H54 (cell line): ENCODE results near the gene GUCY1A2.

ENCODE experiments used
- DNase-seq: peaks from one replicate; pipeline ENCODE4 v3.0.0; 2011; ENCODE audit warnings: low spot score, mixed read lengths; ENCODE audit not compliant: insufficient read length
- FAIRE-seq: peaks from 3 replicates; lab custom pipeline; 2011; peaks lifted over from hg19 to GRCh38; lab: Jason Lieb, UNC
- POLR2A ChIP-seq: IDR thresholded peaks from 2 replicates; pipeline ENCODE4 v1.6.1; 2011; ENCODE audit warnings: low read depth, mild to moderate bottlenecking, low read length

Gene GUCY1A2

DNA sequence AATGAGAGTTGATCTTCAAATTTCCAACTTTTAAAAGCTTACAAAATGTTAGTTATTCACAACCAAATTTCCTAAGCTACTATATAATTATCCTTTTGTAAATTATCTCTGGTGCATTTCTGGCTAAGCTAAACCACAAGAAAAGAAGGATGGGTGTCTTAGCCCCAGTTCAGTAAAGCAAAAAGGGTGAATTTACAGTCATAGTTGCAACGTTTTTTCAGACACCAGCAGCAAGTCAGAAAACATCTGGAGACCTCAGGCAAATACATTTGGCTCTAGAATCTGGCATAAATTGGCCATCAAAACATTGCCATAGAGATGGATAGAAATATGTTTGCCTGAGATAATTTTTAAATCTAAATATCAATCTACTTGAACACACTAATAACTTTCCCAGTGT, 257.0 kb downstream of the GUCY1A2 start:
- no peak for TF ChIP-seq POLR2A
- no peak for FAIRE-seq

DNA sequence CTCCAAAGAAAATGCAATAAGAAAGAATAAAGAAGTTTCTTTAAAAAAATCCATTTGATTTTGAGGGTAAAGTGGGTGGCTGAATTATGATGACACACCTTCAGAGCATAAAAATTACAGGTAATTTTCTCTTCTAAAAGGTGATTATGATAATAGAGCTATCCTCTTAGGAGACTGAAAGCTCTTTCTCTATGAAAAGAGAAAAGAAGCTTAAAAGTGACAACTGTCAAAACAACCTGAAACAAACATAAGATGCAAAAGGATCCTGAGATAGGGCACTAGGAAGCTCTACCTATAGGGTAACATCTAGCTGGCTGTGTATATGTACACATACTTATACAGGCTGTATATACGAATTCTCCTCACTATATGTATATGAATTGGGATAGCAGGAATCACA, 270.2 kb downstream of the GUCY1A2 start:
- FAIRE-seq (no peak), DNase-seq (no peak)
- no peak for TF ChIP-seq POLR2A

More for the DNA sequence above, 257.0 kb downstream of the GUCY1A2 start:
- no peak for DNase-seq

DNA sequence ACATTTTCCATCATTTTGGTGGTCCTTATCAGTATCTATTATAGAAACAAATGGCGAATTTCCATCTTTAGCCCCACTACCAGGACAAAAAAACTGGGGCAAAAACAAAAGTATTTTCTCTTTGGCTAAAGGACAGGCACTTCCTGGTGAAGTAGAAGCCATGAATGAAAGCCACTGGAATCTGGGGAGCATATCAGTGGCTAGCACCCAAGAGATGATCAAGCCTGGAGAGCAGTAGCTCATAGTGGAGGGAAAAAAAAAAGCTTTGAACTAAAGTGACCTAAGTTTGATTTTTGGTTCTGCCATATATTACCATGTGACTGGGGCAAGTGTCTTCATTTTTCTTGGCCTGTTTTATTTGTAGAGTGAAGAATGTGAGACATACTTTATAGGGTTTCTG, 272.3 kb downstream of the GUCY1A2 start:
- DNase-seq (no peak), FAIRE-seq (no peak)
- no peak for TF ChIP-seq POLR2A

DNA sequence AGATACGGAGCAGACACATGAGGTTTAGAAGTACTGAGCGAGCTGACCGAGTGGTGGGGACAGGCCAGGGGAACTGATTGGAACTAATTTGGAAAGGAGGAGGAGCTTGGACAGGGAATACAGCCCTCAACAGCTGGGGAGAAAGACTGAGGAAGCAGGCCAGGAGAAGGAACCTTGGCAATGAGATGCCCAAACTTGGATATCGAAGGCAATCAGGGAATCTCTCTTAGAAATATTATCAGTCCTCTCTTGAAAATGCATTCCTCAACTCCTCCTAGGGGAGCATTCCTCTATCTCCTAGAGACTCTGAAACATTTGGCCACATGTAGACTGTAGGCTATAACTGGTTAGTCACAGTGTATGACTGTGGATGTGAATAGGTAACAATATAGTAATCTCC, 284.6 kb downstream of the GUCY1A2 start:
- FAIRE-seq (no peak), DNase-seq (no peak)
- no peak for TF ChIP-seq POLR2A

DNA sequence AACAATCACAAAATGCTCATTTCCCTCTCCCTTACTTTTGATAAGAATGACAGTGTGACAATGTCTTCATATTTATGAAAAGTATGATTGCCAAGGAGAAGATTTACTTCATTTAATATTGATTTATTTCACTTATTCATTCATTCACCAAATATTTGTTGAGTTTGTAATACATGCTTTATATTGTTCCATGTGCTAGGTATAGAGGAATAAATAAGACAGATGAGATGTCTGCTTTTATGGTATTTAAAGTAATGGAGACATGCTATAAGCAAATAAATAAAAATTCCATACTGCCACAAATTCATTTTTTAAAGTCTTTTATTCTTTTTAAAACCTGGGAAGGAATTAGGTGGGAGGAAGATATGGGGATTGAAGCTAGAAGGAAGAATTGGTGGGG, 289.4 kb downstream of the GUCY1A2 start:
- TF ChIP-seq POLR2A: no peak
- no peak for FAIRE-seq

DNA sequence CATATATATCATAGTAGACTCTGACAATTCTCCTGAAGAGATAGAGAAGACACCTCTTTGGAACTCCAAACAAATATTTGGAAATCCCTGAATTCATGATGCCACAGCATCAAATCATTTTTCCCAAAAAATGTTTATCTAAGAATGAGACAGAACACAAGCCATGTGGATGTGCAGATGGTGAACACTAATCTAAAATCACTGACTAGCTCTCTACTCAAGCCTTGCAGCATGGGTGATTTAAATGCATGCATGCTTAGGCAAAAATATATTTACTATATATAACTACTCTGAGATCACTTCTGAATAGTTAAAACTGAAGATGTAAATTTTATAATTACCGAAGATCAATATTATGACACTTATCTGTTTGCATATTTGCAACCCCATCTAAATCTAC, 289.9 kb downstream of the GUCY1A2 start:
- FAIRE-seq: no peak
- no peak for DNase-seq
- no peak for TF ChIP-seq POLR2A

More for the DNA sequence above, 289.4 kb downstream of the GUCY1A2 start:
- DNase-seq: no peak

DNA sequence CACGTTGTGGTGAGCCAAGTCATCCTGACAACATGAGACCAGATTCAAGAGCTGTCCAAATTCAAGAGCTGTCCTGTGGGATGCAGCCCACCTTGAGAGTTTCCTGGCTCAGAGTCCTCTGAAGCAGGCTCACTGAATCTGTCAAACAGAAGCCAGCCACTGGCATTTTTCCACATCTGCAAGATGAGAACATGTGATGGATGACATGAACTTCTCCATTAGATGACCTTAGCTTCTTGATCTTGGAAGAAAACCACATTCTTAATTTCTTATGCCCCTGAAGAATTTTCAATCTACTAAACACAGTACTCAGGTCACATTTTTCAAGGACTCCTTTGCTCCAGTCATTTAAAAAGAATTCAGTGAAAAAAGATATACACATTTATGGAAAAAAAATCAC, 291.0 kb downstream of the GUCY1A2 start:
- TF ChIP-seq POLR2A: no peak
- DNase-seq: no peak
- no peak for FAIRE-seq

DNA sequence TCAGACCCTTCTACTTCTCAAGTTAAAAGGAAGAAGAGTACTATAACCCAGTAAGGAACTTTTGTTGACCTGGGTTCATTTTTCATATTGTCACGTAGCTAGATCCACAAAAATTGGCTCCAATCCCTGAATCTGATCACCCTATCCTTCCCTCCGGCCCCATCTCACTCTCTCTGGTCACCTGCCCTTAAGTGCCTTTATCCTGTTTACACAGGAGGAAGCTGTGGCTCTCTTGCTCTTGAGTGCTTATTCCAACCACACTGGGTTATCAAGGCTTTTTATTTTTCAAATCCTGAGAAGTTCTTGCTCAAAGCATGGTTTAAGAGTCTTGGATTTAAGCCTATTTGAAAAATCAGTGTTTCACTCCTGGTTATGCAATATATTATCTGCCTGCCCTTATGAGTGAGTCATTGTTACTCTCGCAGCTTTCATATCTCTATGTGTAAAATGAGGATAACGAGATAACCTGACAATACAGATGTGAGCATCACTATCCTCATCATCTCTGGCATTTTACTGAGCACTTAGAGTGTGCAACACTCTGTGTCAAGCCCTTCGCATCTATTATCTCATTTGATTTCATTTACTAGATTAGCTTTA, 293.9 kb downstream of the GUCY1A2 start:
- no peak for TF ChIP-seq POLR2A
- DNase-seq (no peak), FAIRE-seq (no peak)

DNA sequence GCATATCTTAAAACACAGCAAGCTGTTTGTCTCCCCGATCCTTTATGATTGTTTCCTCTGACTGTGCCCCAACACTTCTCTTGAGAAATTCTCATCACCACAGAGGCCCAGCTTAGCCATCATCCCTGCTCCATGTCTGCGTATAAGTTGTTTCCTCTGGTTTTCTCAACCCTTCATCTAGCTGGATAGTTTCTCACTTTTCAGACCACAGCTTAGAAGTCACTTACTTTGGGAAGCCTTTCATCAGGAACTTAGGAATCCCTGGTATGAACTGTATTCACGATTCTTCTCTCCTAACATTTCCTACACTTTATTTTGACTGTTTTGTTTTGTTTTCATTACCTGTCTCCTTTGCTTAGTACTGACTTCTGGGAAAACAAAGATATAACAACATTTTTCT, 295.2 kb downstream of the GUCY1A2 start:
- no peak for TF ChIP-seq POLR2A
- DNase-seq: no peak
- FAIRE-seq: no peak

DNA sequence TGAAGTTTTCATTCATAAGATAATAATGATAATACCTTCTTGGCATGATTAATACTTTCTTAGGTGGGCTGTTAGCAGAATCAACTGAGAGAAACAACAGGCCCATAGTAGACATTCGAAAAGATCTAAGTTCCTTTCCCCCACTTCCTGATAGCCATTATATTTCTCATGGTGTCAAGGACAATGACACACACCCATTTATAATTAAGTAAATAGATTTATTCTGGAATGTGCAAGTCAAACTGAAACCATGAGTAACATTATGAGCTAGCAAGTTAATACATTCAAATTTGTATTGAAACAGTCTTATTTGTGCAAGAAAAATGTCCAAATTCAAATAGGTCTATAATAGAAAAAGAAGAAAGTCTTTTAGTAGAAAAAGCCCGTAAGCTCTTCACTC, 301.1 kb downstream of the GUCY1A2 start:
- FAIRE-seq: no peak

DNA sequence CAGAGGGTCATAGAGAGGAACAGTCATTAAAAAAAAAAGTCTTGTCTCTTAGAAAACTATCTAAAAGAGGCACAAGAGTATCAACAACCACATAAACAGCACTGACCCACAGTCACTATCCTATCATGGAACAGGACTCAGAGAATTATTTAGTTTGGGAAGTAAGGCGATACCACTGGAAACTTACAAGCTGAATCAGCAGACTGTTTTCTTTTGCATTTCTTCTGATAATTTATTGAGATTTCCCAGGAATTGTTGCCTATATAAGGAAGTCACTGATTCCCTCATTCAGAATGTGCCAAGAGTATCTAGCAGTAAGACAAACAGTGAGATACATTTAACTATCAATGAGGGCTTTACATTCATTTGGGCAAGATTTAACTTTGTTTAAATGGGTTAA, 304.1 kb downstream of the GUCY1A2 start:
- DNase-seq: no peak
- FAIRE-seq: no peak
- TF ChIP-seq POLR2A: no peak

More for the DNA sequence above, 301.1 kb downstream of the GUCY1A2 start:
- TF ChIP-seq POLR2A: no peak
- DNase-seq: no peak

DNA sequence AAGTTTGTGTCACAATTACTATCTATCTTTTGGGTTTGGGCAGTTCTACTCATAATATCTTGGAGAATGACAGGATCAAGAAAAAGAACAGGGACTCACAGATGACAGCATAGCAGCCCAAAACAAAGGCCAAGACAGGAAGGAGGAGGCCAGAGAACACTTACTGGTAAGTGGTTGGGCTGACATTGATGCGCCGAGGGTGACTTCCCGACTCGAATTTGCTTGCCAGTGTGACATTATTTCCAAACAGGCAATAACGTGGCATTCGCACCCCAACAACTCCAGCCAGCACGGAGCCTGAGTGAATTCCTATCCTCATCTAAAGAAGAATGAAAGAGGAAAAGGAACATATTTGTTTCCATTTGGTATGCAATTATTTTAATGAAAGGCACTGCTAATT, 309.9 kb downstream of the GUCY1A2 start:
- FAIRE-seq (no peak), DNase-seq (no peak)
- TF ChIP-seq POLR2A: no peak

DNA sequence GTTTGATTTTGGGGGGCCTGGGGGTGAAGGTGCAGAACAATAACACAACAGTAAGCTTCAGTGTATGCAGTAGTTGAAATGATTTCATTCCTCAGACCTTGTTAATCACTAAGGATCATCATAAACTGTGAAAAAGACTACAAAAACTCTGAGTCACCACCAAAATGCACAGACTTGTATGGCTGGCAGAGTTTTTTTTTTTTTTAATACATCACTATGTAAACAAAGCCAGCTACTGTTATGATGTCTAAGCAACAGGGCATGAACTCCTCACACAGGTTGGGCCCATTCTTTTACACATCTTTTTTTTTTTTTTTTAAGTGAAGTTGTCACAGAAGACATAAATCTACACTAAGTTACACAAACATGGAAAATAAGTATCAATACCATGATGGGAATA, 311.9 kb downstream of the GUCY1A2 start:
- FAIRE-seq (peak; percentile 62), DNase-seq (peak; percentile 18)
- TF ChIP-seq POLR2A: no peak

DNA sequence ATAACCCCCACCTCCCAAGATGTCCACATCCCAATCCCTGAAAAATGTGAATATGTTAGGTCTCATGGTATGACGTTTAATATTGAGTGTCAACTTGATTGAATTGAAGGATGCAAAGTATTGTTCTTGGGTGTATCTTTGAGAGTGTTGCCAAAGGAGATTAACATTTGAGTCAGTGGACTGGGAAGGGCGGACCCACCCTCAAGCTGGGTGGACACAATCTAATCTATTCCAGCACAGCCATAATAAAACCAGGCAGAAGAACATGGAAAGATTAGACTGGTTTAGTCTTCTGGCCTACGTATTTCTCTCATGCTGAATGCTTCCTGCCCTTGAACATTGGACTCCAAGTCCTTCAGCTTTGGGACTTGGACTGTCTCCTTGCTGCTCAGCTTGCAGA, 315.5 kb downstream of the GUCY1A2 start:
- no peak for DNase-seq

DNA sequence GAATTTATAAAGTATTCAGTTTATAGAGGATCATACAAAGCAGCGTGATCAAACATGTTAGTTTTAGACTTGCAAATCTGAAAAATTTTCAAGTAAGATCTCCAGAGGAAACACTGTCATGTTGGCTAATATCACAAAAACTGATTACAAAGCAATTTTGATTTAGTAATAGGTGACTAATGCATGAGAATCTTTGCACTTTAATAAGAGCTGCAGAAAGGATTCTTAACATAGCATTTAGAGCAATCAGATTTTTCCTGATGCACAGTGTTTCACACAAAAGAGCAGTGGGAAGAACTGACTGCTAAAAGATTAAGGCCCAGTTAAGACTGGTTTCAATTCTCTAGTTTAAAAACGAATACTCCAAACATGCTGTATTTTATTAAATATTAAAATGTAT, 321.2 kb downstream of the GUCY1A2 start:
- DNase-seq: no peak
- FAIRE-seq: no peak
- no peak for TF ChIP-seq POLR2A

More for the DNA sequence above, 315.5 kb downstream of the GUCY1A2 start:
- no peak for TF ChIP-seq POLR2A
- no peak for FAIRE-seq
